HG03571 (cell line): ENCODE data around the gene NTRK2.

Experiments used
- ATAC-seq: cut with Tn5 transposase; IDR thresholded peaks from one replicate; pipeline ENCODE4 v1.9.1; 2021; ENCODE audit not compliant: unreplicated experiment

NTRK2 gene

GRCh38 chr9:84778570-84778969, 109.0 kb downstream of the NTRK2 start:
- no peak for ATAC-seq

DNA sequence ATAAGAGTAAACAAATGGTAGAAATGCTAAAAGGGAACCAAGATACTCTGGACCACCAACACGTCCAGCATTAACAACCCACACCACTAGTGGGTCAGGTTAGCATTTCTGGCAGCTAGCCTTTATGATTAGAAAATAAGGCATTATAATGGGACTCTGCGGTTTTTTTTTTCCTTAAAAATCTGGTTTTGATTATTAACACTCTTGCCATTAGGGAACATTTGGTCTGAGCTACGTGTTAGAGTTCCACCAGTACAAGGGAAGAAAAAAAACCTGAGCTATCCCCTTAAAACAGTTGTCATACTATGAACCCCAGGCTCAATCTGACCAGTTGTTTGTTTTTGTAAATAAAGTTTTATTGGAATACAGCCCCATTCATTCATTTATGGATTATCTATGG, 110.4 kb downstream of the NTRK2 start:
- ATAC-seq = no peak

- ATAC-seq = no peak
Observed at GRCh38 chr9:84780385-84780784, 110.9 kb downstream of the NTRK2 start.

DNA sequence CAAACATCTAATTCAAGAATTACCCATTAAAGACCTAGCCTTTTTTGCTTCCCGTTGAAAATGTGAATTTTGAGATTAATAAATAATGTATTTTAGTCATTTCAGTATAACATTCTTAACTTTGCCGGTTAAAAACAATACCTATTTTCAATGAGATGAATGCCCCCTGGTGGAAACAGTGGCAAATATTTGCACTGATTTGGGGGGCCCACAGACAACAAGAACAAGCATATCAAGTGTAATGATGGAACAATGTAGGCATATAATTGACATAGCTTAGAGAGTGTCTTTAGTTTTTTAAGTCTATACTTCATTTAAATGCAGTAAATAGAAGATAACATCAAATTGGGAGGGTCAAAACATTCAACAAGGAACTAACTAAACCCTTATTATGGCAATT, 111.9 kb downstream of the NTRK2 start:
- no peak for ATAC-seq

GRCh38 chr9:84781931-84782866, 112.7 kb downstream of the NTRK2 start:
- no peak for ATAC-seq

GRCh38 chr9:84785792-84786547, 116.4 kb downstream of the NTRK2 start:
- ATAC-seq = no peak

- no peak for ATAC-seq
Observed at GRCh38 chr9:84788803-84789462, 119.4 kb downstream of the NTRK2 start.

GRCh38 chr9:84789463-84789830, 119.9 kb downstream of the NTRK2 start:
- no peak for ATAC-seq

DNA sequence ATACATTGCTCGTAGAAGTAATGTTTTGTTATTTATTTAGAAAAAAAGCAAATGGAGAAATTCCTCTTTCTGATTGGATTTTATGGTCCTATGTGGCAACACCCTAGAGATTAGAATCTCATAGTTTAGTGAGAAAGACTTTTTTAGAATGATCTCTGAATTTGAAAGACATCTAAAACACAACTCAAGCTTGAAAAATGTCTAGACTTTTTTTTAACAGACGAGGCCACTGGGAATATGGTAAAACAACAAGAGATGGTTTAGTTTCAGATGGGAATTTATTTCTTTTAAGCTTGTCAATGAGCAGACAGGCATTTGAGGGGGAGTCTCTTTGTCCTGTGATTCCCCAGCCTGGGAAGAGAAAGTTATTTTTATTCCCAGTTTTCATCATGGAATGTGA, 122.1 kb downstream of the NTRK2 start:
- no peak for ATAC-seq

DNA sequence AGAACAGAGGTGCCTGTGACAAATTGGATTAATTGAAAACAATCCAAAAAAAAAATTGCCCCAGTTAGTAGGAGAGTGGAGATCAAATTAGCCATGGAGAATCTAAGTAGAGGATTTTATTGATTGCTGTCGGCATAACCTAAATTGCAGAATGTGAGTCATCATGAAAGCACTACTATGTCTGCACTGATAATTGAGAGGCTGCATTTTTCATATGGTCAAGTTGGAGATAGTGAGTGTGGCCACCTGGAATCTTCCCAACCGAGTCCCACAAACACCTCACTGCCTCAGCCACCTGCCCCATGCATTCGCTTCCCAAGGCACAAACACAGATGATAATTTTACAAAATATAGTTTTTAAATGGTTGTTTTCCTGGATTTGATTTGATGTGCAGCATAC, 123.7 kb downstream of the NTRK2 start:
- no peak for ATAC-seq

DNA sequence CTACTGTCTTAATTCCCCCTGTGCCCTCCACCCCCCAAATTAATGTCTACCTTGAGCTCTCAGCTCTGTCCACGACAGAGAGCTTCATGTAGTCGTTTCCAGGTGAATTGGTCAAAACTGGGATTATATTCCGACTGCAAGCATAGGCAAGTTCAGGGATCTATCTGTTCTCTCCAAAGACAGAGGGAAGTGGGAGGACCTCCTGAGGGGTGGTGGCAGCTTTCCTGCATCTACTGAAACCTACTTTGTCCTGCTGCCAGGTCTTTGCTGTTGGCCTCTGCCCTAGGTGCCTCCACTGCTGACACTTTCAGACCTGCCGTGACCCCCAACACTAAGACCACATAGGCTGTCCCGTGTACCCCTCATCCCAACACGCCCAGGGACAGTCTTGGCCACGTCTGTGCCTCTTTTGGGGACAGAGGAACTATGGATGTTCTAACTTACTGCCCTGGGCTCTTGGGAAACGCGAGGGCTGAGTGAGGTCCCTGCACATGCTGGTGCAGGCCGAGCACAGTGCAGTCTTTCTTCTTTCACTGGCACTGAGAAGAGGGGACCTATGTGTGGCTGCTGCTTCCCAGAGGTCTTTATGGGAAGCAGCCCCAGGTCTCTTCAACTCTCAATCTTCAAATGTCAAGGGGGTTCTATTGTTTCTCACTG, 125.6 kb downstream of the NTRK2 start:
- no peak for ATAC-seq

DNA sequence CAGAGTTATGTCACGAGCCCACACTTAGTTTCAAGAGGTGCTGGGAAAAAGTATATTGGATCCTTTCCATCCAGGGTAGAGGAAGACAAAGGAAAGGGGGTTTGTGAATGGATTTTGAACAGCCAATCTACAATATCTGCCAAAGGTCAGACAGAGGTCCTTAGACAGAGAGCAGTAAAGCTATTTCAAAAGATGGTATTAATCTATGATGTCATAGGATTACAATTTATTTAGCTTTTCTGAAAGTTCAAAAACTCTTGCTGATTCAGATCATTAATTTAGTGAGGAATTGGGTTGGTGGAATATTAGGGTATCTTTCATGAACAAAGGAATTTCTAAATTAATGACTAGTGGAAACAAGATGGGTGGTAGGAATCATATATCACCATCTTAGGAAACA, 126.9 kb downstream of the NTRK2 start:
- ATAC-seq = no peak

DNA sequence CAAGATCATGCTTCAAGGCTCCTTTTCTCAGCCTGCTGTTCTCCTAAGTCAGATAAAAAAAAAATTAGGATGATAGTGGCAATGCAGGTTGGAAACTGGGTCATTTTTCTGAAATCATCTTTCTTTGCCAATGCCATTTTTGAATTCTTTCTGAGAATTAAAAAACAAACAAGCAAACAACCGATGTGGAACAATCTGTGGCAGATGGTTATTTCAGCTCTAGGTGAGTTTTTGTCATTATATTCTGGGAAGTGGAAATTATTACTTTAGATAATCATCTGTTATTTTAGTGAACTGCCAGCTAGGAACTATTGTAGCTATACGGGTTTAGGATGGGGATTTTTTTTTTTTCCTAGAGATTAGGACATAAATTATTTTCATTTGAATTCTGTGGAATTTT, 129.7 kb downstream of the NTRK2 start:
- ATAC-seq = no peak

DNA sequence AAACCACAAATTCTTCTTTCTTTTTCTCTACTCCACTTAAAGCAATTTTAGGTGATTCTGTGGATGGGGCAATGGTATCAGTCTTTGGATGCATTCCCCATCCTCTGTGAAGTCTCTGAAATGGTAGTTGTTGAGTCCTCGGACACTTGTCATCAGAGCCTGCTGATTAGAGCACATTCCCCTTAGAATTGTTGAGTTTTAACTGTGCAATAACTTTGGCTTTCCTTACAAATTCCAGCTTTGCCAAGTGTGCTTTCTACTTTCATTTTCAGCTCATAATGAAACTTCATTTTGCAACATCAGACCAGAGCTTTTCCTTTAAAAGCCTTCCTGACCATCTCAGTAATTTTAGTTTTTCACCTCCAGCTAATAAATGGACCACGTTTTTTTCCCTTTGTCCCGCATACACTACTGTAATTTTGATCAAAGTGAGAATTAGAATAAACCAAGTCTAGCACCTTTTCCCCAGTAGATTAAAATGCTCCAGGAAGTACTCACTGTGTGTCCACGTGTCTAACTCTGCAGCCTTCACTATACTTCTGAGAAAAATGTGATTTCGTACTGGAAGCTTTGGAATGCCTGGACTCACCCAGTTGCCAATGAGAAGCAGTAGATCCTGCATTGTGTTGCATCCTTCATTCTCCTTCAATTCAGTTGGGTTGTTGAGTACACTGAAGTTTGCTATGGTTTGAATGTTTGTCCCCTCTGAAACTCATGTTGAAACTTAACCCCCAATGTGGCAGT, 135.6 kb downstream of the NTRK2 start:
- no peak for ATAC-seq

DNA sequence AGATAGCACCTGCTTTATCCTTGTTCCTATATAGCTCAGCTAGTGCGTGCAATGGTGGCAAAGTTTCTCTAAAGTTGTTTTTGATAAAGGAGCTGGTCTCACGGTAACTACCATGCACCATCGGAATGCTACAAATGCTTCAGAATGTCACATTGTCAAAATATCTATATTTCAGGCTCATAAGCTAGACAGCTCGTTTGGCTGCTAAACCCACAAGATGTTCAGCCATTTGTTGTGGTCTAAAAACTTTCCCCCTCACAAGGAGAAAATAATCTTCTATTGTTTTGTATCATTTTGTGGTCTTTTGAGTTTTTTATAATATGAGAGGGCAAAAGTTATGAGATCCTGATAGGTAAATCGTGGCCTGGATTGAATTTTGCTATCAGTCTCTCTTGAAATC, 137.9 kb downstream of the NTRK2 start:
- ATAC-seq = no peak

GRCh38 chr9:84807870-84808390, 138.4 kb downstream of the NTRK2 start:
- no peak for ATAC-seq

DNA sequence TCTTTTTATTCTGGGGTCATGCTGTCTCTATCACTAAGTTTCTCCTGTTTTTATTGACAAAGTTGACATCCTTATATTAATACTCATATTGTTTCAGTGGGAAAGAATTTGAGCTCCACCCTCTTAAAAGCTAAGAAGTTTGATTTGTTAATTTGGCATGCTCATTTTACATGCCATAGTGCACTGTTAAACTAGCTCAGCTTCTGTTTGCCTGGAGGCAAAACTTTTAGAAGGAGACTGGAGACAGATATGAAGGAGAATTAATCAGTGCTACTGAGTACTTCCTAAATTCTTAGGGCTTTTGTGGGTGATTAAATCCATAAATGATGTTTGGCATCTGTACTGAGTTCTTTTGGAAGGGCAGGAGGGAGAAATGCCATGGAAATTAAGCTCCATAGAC, 138.9 kb downstream of the NTRK2 start:
- ATAC-seq = no peak

GRCh38 chr9:84811072-84811750, 141.7 kb downstream of the NTRK2 start:
- no peak for ATAC-seq

DNA sequence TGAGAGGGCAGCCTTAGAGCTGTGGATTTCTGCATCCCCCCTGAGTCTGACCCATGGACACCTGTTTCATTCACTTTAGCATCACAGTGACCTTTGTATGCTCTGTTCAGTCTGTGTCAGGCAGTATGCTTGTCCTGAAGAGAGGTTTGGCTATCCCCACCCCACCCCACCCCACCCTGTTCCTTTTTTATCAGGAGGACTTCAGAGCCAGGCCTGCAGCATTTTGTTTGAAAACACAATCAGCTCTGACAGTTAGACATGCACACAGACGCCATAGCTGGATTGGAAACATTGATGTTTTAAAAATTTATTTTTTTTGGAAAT, 142.2 kb downstream of the NTRK2 start:
- no peak for ATAC-seq

DNA sequence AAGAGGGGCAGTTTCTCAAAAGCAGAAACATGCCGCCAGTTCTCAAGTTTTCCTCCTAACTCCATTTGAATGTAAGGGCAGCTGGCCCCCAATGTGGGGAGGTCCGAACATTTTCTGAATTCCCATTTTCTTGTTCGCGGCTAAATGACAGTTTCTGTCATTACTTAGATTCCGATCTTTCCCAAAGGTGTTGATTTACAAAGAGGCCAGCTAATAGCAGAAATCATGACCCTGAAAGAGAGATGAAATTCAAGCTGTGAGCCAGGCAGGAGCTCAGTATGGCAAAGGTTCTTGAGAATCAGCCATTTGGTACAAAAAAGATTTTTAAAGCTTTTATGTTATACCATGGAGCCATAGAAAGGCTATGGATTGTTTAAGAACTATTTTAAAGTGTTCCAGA, 142.8 kb downstream of the NTRK2 start:
- no peak for ATAC-seq
